Lower lobe of right lung (tissue), 2 donors: Measurements from ENCODE around the gene STK33. TPM values are rescaled to one million over a fixed set of nuclear protein-coding genes. Genes with fewer than 3 reads are reported as not detected.

Experiments used
- ATAC-seq, 2 donors: fragments of 200-7000 bp; cut with Tn5 transposase; one replicate each; pipeline ENCODE4 v1.9.1; 2020 to 2022; ENCODE audit warnings: mild to moderate bottlenecking in 2 of 2, moderate library complexity in 2 of 2
- DNase-seq: peaks from one replicate; pipeline ENCODE4 v3.0.0-alpha.2; 2020
- H3K27ac ChIP-seq: fragments of 200-600 bp; one replicate; pipeline ENCODE4 v1.8.0; 2022
- H3K27me3 ChIP-seq: fragments of 200-600 bp; one replicate; pipeline ENCODE4 v1.8.0; 2022; ENCODE audit warnings: low read depth
- H3K36me3 ChIP-seq: fragments of 200-600 bp; one replicate; pipeline ENCODE4 v1.8.0; 2022; ENCODE audit warnings: mild to moderate bottlenecking
- H3K4me1 ChIP-seq: fragments of 200-600 bp; one replicate; pipeline ENCODE4 v1.8.0; 2022
- H3K4me3 ChIP-seq: fragments of 200-600 bp; one replicate; pipeline ENCODE4 v1.8.0; 2022; ENCODE audit warnings: mild to moderate bottlenecking
- H3K9me3 ChIP-seq: fragments of 200-600 bp; one replicate; pipeline ENCODE4 v1.8.0; 2022
- CTCF ChIP-seq: fragments of 200-600 bp; IDR thresholded peaks from one replicate; pipeline ENCODE4 v1.8.0; 2022; ENCODE audit warnings: antibody characterized with exemption, mild to moderate bottlenecking
- intact Hi-C: fragments of 100-400 bp; cut with DNase I; formaldehyde crosslinking; loops from one replicate; pipeline ENCODE4 v1.11.0; 2022
- total RNA-seq: library from RNA; stranded (reverse); fragmentation: NEBNext Ultra II Directional; extraction: Animal tissue kit (Norgen Biotek cat#: 25700); gene quantifications from one replicate; pipeline ENCODE4 v1.2.1, GENCODE V29; 2021
- donor health status: DM: no; HTN: yes; CAD: no; lungs with severe emphysema.

Gene STK33
- total RNA-seq, 1 donor from 2014 or later = 17.3 TPM

DNA sequence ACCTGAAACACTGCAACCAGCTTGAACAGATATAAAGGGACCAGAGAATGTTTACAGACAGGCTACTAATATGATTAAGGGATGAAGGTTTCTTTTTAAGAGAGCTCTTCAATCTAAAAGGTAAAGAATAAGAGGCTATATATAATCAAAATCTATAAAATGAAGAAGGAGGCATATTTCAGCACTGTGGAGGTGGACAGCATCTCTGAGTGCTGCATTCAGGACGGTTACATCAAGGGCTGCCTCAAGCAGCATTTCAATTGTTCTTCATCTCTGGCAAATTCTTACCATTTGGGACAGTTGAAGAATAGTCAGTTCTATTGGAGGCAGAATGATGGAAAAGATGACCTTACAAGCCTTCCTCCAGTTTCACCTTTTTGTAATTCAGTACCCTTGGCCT lies 190.7 kb downstream of the STK33 start:
- Histone ChIP-seq H3K4me1 (no peaks in the 10 kb centered on the region), H3K36me3 (no peaks in the 10 kb centered on the region), H3K27me3 (no peaks in the 10 kb centered on the region), H3K27ac (no peak overlapping the region), H3K4me3 (no peak overlapping the region), H3K9me3 (no peaks in the 10 kb centered on the region)
- DNase-seq (no peak), ATAC-seq (no peak)
- no peak for TF ChIP-seq CTCF
- intact Hi-C loops = no loop called here

DNA sequence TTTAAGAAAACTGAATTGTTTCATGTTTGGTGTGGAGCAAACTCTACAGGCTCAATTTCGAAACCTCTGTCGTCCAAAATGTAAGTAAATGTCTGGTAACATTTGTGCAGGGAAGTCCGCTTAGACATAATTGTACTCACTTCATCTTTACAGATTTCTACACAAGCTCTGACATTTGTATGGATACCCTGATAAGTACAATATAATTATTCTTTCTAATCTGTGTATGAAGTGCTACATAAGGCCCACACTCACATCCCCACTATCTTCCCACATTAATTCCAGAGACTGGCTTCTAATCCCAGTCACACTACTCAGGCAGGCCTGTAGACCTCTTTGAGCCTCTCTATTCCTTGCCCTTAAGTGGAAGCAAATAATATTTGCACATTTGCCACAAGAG lies 201.1 kb downstream of the STK33 start:
- H3K27me3 ChIP-seq = no peaks in the 10 kb centered on the region
- no peak for TF ChIP-seq CTCF
- H3K4me3 ChIP-seq = no peak overlapping the region
- intact Hi-C loops = no loop called here
- DNase-seq = no peak
- H3K4me1 ChIP-seq = peaks cover 8% of the 10 kb centered on the region
- ATAC-seq = no peak
- no peak overlapping the region for H3K27ac ChIP-seq
- peaks cover 2% of the 10 kb centered on the region for H3K9me3 ChIP-seq
- H3K36me3 ChIP-seq = no peaks in the 10 kb centered on the region

DNA sequence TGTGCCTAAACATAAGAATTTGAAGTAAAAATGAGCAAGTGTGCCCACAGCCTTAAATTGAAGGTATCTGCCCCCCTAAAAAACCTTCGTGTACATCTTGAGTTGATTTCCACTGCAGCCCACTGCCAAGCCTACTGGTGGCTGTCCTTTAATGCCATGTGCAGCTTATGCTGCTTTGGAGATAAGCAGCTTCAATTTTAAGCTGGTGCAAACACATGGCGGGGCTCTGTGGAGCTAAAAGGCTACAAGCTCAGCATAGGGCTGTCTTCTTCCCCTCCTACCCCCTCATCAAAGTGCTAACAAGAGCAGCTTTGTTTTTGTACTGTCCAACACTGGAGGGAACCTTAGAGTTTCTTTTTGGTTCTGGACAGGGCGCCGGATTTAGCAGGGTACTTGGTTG lies 201.9 kb downstream of the STK33 start:
- no peak overlapping the region for H3K4me3 ChIP-seq
- intact Hi-C loops = no loop called here
- peaks cover 2% of the 10 kb centered on the region for H3K9me3 ChIP-seq
- no peak for ATAC-seq
- no peaks in the 10 kb centered on the region for H3K27me3 ChIP-seq
- peaks cover 8% of the 10 kb centered on the region for H3K4me1 ChIP-seq
- TF ChIP-seq CTCF = no peak
- H3K36me3 ChIP-seq = no peaks in the 10 kb centered on the region
- H3K27ac ChIP-seq = no peak overlapping the region
- DNase-seq = no peak

GRCh38 chr11:8390851-8391612 lies 203.0 kb downstream of the STK33 start:
- no peak for ATAC-seq

More at GRCh38 chr11:8390851-8391612, 203.0 kb downstream of the STK33 start:
- Histone ChIP-seq H3K27ac (no peak overlapping the region), H3K4me1 (peaks cover 8% of the 10 kb centered on the region), H3K9me3 (no peaks in the 10 kb centered on the region), H3K4me3 (no peak overlapping the region), H3K36me3 (no peaks in the 10 kb centered on the region), H3K27me3 (no peaks in the 10 kb centered on the region)
- intact Hi-C loops = no loop called here
- no peak for TF ChIP-seq CTCF
- no peak for DNase-seq
